HG03565 (cell line): ENCODE results near the gene FOXO1.

Experiments used
- ATAC-seq: cut with Tn5 transposase; IDR thresholded peaks from one replicate; pipeline ENCODE4 v1.9.1; 2021; ENCODE audit warnings: mild to moderate bottlenecking, moderate library complexity; ENCODE audit not compliant: unreplicated experiment

FOXO1 gene

DNA sequence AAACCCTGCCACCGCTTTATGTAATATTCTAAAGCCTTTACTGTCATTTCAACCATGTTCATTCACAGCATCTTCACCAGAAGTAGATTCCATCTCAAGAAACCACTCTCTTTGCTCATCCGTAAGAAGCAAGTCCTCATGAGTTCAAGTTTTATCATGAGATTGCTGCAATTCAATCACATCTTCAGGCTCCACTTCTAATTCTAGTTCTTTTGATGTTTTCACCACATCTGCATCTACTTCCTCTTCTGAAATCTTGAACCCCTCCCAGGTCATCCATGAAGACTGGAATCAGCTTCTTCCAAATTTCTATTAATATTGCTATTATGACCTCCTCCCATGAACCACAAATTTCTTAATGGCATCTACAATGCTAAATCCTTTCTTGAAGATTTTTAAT is 83.9 kb downstream of the FOXO1 start:
- no peak for ATAC-seq

DNA sequence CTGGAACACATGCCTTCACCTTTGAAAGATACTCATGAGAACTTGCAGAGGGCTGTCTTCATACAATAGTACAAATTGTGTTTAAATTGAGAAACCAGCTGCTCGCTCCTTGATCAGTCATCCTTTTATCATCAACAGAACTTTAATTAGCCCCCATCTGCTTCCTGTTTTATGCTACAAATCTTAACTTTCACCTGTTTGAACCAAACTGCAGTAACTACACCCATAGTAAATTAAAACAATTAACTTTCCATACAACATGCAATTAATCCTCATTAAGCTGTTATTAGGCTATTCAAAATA is 85.2 kb downstream of the FOXO1 start:
- no peak for ATAC-seq

DNA sequence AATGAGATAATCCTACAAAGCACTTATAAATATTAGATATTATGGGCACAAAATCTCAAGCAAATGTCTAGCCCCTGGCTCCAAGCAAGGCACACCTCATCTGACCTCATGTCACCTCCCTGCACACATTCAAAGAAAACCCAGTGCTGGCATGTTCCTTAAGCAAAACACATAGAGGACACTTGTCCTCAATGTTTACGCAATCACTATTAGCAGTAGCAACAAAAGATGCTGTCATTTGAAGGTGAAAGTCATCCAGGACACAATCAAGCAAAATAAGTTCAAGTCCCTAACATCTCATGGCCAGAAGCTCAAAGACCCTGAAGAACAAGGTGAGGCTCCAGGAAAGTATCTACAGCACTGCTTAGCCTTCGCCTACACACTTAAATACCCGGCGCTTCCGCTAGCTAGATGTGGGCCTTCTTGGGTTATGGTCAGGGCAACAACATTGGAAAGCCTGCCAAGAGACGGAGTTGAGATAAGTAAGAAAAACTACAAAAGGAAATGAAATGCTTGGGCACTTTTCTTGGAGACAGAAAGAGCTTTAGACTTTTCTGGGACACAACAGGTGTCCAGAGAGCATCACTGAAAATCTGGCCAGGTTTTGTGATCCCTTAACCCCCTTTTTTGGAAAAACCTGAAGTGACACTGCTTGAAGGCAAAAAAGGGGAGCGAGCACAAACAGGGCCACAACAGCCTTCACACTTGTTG is 85.7 kb downstream of the FOXO1 start:
- ATAC-seq, result no peak

DNA sequence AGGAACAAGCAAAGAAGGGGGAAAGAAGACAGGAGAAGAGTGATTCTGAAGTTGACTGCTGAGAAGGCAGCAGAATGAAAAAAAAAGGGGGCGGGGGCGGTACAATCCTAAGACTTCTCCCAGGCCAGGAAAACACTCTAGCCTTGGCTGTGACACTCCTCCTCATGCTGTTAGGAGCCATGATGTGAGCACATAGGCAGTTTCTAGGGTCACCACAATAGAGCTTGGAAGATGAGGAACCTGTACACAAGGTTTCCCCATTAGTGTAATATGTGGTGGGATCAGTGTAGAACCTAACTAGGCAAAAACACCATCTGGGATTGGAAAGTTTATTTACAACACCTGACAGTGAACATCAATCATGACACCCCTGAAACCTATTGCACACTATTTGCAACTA is 86.9 kb downstream of the FOXO1 start:
- ATAC-seq, result no peak

DNA sequence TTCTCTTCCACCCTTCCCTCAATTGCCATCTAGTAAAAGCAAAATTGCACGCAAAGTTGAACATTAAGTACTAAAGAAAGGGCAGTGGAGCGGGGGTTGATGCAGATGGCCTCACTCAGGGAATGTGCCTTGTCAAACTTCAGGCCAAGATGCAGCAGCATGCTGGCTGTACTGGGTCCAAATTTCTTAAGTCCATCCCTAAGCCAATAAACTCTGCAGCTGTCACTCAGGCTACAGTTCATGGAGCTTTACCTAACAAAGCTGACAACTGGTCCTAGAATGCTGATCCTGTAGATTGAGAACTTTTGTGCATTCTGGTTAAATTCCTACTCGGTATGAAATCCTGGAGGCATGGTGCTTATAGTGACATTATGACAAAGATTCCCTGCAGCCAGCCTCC is 88.4 kb downstream of the FOXO1 start:
- no peak for ATAC-seq

DNA sequence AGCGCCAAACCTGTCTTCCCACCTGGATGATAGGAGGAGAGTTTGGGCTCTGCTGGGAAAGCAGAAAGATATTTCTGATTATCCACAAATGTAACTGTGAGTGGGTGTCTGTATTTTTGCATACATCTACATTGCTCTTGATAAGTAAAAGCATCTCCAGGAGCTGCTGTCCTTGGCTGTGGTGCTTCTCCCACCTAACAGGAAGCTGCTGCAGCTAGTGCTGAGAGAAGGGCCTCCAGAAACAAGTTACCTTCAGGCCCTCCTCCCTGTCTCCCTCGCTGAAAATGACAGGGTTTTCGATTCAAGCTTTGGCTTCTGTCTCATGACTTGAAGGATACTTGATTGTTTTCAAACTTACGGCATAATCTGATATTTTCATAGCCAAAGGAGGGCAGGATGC is 90.1 kb downstream of the FOXO1 start:
- ATAC-seq, result no peak

DNA sequence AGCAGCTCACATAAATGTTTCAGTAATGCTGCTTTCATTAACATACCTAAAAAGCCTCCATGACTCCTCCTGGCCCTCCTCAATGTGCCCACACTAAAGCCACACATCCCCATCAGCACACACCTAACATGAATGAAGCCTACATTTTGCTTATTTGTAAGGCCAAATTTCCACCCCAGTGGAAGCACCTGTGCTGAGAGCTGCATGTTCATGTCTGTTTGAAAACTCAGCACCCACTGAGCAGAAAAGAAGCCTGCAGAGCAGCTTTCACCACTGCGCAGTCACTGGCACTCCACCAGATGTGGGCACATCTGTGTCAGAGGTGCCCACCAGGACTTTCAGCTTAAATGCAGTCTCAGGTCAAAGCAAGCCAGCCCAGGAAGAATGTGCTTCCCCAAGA is 93.5 kb downstream of the FOXO1 start:
- ATAC-seq, result no peak

DNA sequence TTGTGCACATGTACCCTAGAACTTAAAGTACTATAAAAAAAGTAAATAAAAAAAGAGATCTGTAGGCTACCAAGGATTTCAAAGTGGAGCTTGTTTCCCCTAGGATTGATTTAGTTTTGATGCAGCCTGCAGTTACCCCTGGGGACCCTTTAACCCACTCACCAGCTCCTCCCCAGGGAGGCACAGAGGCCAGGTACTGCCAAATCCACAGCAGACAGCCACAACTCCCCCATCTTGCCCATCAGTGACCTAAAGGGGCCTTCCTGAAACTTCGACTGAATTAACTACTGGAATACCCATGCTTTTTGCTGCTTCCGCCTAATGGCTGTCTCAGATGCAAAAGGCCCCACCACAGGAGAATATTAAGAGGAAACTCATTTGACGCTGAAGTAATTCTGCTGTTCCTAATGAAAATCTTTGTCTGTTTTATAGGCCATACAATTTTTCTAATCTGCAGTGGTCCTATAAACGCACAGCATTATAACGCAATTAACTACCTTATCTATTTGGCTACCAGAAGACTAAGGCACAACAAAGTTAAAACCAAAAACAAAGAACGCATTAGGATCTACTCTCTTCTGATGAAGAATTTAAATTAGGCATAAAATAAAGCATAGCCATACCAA is 95.0 kb downstream of the FOXO1 start:
- no peak for ATAC-seq

DNA sequence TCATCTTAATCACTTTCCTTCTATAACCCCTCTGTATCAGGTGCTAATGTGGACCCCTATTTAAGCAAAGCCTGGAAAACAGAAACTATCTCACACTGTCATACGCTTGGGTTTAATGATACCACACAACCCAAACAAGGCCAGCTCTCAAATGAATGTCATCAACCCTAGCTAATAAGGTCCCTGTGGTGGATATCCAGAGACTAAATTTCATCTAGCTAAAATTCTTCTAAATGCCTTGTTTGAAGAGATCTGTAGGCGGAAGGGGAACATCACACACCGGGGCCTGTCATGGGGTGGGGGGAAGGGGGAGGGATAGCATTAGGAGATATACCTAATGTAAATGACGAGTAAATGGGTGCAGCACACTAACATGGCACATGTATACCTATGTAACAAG is 95.5 kb downstream of the FOXO1 start:
- no peak for ATAC-seq

DNA sequence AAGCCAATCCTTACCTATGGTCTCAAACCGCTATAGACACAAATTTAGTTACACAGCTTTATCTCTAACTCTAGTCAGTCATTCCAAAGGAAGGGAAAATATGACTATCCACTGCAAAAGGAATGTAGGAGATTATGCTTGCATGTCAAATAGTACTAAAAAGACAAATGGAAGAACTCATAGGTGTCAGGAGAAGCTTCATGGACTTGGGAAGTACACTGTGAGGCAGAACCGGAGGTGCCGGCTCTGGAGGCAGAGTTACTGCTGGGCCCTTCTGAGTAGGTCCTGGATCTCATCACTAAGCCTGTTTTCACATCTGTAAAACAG is 97.5 kb downstream of the FOXO1 start:
- no peak for ATAC-seq

DNA sequence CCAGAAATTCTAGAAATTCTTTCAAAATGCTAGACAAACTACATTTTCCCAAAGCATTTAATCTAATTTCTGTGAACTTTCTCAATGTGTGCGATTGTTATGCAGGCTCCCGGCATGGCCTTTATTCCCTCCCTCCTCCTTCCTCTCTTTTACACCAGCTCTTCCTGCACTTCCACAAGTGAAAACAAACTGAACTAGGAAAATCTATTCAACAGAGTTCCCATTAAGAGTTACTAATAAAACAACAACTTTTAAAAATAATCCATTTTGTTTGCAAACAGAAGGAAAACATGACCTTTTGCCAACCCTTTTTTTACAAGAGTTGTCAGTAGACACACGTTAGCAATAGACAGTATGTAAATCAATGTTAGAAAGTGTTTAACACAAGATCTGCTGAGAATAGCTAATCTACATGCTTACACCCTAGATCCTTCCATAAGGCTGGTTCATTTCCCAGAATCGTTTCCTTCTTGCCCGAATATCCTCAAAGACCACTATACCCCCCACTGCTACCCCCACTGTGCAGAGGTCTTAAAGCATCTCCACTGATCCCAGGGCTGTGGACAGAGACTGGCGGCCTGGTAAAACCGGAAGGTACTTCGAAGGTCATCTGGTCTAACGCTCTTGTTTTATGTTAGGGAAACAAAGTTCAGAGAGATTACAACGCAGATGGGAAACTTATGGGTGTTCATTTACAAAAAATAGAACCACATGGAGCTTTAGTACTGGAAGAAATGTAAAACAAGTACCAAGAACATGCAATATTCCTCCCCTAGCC is 98.0 kb downstream of the FOXO1 start:
- ATAC-seq, result no peak

DNA sequence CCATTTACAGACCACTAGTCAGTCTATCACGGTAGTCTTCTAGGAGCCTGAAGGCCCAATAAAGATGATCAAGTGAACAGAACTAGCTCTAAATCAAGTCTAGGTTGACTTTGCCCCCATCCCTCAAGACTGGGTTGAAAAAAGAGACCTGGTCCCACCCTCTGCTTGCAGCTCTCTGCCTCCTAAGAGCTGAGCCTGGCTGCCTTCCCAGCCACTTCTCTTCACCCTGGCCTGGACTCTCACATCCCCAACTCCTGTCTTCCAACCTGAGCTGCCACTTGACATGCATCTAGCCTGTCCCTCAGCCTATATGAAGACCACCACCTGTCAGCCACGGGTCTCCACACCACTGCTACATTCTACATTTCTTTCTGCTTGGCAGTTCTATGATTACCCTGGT is 99.6 kb downstream of the FOXO1 start:
- ATAC-seq, result no peak

DNA sequence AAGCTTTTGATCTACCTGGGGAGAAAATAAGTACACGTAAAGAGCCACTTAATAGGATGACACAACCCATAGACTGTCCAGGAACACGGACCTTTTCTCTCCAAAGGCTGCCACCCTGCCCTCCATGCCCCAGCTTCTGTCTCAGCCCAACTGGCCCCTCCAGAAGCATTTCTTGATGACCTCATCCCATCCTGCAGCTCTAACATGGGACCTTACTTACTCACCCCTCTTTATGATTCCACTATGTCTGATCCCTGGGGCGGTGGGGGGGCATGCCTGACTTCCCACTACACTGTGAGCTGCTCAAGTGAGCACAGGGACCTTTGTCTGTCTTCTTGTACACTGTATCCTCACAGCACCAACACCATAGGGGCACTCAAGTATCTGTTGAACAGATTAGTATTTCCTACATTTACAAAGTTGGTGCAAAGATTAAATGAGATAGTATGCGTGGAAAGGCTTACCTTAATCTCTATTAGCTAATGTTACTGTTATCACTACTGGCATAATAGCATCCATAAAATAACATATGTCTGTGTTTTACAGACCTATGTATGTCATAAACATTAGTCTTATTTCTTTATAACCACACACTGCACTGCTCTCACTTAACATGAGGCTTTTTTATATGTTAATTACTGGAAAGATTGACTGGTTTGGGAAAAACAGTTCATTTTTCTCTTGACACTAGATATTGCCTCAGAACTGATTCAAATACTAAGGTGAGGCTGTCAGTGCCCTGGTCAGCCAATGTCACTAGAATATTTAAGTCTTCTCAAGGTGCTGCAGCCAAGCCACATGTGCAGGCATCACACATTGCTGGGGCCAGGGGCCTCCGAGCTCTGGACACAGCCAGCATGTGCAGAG is 100.9 kb downstream of the FOXO1 start:
- no peak for ATAC-seq

DNA sequence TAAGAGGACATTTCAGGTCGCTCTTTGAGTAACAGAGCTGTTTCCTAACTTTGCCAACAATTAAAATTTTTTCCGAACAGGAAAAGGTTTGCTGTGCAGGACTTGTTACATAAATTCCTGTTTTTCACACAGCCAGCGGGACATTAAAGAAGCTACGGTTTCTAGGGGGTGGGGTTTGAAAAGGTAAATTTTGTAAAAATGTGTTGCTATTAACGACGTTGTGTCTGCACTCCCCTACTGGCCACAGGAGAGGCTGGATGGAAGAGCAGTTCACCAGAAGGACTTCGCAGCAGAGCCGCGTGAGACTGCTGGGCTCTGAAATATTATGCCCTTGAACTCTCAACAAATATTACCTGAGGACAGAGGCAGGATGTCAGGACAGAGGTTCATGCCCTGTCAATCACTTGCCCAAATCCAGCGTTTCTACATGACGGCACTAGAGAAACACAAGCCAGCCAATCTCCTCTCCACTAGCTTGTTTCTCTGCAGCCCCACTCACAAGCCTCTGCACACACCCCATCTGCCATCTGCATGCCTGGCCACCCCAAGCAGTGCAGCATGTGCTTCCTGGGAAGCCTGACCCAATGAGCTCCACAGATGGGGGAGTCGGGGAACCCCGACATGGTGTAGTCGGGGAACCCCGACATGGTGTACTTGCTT is 102.0 kb downstream of the FOXO1 start:
- no peak for ATAC-seq

DNA sequence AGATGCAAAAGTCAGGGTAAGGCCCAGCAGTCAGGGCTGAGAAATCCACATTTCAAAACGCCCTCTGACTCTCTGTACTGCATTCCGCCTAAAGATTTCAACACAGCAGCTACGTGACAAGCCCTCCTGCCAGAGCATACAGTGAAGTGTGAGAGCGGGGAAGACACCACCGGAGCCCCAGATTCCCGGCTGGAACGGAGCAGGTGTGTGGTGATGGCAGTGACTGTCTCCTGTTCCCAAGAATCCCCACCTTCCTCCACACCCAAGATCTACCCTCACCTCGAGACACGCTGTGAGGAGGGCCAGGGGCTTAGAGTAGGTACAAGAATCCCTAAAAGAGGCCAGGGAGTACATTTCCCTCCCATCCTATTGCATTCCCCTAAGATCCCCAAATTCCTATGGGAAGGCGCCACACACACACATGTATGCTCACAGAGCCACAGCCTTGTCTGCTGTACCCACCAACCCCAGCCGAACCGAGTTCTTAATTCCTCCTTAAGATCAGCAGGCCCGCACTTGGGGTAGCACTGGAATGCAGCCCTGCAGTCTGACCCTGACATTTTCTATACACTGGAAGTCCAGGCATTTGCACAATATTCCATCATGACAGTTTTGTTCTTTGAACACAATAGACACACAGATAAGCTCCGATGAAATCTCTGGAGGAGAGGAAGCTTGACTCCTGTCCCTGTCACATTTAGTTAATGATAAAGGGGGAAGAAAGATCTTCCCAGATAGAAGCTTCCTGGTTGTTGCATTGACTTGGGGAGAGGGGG is 102.9 kb downstream of the FOXO1 start:
- no peak for ATAC-seq

DNA sequence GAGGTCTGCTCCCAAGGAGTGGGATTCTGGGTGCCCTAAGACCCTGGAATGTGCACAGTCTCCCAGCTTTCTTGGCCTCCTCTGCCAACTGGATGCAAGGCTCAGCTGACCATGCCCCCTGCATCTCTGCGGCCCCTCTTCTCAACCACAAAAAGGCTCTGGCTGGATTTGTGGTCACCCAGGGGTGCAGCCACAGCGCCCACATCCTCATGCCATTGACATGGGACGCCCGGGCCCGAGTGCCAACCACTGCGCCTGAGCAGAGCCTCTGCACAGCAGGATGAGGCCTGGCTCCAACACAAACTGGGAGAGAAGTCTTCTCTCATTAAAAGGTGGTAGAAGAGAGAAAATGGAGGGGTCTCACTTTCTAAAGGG is 103.5 kb downstream of the FOXO1 start:
- no peak for ATAC-seq

DNA sequence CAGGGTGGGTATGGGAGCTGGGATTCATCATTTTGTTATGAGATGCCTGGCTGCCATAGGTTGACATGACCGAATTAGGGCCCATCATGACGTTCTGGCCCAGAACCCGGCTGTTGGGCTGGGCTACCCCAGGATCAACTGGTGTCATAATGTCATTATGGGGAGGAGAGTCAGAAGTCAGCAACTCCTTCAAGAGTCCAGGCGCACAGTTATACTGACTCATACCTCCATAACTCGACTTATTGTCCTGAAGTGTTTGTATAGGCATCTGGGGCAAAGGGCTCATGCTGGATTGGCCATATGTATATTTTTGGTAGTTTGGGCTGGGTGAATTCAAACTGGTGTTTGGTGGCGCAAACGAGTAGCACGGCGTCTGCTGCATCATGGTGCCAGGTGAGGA is 106.5 kb downstream of the FOXO1 start:
- no peak for ATAC-seq

DNA sequence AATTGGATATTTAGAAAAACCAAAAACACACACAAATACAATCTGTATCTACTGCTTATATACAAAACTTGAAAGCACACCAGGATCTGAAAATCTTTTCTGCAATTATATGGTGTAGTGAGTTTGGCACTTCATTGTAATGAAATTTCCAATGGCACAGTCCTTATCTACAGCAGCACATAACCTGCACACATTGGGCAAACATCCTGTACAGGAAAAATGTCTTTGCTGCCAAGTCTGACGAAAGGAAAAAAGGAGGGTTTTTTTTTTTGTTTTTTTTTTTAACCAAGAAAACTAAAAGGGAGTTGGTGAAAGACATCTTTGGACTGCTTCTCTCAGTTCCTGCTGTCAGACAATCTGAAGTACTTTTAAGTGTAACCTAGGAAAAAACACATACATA is 107.8 kb downstream of the FOXO1 start:
- no peak for ATAC-seq

DNA sequence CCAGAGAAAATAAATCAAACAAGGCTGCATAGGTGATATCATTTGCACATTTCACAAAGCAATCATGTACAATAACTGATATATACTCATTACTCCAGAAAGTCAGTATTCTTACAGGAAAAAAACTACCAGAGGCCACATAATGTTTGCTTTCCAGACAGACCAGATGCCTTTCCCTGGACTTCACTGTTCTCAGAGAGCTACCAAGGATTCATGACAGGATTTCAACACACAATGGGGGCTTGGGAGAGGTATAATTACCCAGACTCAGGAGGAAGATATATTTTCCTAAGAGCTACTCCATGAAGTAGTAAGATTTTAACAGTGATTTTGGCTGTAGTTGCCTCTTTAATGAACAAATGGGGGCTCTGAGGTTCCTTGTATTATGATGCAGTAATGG is 110.0 kb downstream of the FOXO1 start:
- ATAC-seq, result no peak

DNA sequence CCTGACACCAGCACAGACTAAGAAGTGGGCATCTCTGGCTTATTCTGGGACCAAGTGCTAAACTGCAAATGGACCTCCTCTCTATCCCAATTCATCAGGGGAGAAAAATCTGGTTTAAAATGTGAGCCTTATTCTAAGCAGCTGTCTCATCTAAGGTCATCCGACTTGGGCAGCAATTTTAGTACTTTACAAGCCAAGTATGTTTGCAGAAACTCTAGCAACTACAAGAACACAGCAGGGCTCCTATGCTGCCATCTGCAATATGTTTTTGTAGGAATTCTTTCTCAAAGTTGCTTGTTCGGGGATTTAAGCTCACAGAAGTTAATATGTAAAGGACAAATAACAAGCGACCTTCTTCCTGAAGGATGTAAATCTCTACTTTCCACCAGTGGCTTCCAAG is 113.1 kb downstream of the FOXO1 start:
- ATAC-seq, result no peak
